Activated naive CD8-positive, alpha-beta T cell treated with anti-CD3 and anti-CD28 coated beads, Interleukin-2, amount 50 U/mL, for 16 hours (primary cell): ENCODE data around the gene PIP4K2C.

ENCODE experiments used
- DNase-seq: peaks from one replicate; pipeline ENCODE4 v3.0.0-alpha.2; 2020; ENCODE audit warnings: low read depth, low spot score

Gene PIP4K2C

DNA sequence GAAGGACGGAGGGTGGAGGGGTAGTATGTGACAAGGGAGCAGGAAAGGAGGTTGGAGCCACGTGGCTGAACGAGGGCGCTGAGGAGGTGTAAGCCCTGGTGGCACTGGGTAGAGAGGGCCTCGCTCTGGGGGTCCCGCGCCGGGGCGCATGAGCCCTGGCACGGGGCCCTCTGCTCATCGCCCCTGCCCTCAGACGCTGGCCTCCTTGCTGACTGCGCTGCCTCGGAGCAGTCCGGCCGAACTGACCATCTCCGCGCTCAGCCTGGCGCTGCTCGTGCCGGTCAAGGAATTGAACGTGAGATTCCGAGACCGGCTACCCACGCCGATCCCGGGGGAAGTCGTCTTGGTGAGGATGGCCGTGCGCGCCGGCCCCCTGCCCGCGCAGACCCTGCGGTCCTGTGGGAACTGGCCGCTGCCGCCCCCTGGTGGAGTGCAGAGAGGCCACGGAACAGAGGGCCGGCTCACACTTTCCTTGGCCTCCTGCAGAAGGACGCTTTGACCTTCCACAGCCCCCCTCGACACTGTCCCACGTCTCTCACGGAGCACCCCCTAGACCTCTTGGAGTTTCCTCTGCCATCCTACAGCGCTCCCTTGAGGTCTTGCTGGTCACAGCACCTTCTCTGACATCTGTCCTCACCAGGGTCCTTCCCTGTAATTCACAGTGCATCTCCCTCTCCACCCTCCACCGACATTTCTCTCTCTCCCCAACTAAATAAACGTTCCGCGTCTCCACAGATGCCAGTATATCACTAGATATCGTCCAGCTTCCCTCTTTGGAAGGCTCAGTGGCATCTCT is 30.7 kb downstream of the PIP4K2C start:
- DNase-seq = no peak

- no peak for DNase-seq
Observed at GRCh38 chr12:57622293-57623245, 31.6 kb downstream of the PIP4K2C start.

DNA sequence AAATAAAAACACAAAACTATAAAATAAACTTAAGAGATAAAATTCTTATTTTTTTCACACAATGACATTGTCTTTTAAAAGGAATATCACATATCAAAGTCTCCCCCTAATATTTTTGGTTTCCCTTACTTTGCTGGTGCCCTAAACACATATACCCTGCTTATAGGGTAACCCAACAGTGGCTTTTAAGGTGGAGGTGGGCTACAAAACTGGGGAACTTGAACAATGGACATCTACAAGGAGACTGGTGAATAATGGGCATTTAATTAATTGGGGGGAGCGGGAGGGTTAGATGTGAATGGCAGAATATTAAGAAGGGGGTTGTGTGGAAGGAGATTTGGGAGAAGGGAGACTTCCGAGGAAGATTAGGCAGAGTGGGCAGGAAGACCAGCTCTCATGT is 32.4 kb downstream of the PIP4K2C start:
- no peak for DNase-seq

GRCh38 chr12:57623811-57624390 is 32.9 kb downstream of the PIP4K2C start:
- no peak for DNase-seq

DNA sequence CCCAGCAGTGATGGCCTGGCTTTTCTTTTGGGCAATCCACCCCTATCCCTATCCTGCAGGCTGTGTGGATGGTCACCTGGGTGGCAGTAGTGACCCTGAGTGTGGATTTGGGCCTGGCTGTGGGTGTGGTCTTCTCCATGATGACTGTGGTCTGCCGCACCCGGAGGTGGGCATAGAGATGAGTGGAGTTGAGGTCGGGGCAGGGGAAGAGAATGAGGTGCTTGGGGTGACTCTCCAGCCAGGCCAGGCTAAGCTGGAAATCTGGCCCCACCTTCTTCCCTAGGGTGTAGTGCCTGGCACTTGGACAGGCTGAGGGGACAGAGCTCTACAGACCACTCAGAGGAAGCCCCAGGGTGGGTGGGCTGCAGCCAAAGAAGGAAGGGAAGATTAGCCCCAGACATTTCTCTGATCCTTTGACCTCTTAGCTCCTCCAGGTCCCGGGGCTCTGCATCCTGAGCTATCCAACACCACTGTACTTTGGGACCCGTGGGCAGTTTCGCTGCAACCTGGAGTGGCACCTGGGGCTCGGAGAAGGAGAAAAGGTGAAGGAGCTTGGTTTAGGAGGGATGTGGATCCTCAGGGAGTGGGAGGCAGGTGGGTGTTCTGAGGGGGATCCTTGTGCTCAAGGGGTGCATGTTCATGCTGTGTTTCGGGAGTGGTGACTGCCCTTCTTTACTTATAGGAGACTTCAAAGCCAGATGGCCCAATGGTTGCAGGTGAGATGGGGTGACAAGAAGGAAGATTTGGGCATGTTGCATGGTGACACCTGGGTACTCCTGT is 33.6 kb downstream of the PIP4K2C start:
- no peak for DNase-seq

DNA sequence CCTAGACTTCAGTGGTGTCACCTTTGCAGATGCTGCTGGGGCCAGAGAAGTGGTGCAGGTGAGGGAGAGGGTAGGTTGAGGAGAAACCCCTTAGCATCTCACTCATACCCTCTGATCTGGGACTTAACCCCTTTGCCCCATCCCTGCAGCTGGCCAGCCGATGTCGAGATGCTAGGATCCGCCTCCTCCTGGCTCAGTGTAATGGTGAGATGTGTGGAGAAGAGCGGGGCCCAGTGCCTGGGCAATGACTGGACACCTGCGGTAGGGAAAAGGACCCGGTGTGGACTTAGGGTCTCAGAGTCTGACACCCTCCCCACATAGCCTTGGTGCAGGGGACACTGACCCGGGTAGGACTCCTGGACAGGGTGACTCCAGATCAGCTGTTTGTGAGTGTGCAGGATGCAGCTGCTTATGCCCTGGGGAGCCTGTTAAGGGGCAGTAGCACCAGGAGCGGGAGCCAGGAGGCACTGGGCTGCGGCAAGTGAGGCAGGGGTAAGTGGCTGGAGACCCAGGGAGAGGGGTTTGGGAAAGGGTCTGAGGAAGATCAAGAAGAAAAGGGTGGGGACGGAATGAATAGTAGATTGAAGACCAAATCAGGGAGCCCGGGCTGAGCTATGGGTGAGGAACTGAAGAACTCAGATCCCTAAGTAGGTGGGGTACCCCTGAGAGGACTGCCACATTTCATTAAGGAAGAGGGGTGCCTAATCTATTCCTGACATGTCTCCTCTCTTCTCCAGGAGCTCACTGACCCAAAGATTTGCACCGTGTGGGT is 34.5 kb downstream of the PIP4K2C start:
- no peak for DNase-seq

DNA sequence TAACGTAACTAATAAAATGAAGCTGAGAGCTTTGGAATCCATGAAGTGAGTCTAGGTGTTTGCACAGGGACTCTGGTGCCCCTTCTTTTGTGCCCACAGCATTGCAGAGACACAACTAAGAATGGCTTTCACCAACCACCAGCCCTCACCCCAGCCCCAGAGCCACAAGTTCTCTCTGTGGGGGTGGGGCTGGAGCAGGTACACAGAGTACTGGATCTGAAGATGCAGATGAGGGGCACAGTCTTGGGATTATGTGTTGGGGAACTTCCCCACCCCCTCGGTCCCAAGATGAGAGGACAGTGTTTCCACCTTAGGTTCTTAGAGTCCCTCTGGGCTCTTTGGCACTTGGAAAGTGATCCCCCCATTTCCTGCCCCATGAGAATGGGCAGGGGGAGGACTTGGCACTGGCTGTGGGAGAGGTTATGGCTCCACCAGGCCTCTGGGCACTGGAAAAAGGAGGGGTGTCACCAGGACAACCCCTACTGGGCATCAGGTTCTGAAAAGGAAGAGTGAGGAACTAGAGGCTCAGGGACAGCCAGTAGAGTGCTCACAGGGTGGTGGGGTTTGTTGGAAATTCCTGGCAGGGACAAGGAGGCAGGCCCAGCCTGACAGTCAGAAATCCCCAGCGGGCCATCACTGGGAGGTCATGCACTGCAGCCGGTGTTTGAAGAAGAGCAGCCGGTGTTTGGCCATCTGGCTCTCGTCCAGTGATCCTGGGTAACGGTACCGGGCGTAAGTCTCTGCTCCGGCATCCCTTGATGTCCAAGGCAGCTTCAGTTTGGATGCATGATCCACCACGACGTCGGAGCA is 35.3 kb downstream of the PIP4K2C start:
- DNase-seq = no peak

- no peak for DNase-seq
Observed at GRCh38 chr12:57626921-57627445, 36.0 kb downstream of the PIP4K2C start.

- no peak for DNase-seq
Observed at GRCh38 chr12:57627501-57628279, 36.7 kb downstream of the PIP4K2C start.

- DNase-seq = no peak
Observed at GRCh38 chr12:57628280-57629191, 37.5 kb downstream of the PIP4K2C start.

GRCh38 chr12:57629897-57630471 is 39.0 kb downstream of the PIP4K2C start:
- no peak for DNase-seq

DNA sequence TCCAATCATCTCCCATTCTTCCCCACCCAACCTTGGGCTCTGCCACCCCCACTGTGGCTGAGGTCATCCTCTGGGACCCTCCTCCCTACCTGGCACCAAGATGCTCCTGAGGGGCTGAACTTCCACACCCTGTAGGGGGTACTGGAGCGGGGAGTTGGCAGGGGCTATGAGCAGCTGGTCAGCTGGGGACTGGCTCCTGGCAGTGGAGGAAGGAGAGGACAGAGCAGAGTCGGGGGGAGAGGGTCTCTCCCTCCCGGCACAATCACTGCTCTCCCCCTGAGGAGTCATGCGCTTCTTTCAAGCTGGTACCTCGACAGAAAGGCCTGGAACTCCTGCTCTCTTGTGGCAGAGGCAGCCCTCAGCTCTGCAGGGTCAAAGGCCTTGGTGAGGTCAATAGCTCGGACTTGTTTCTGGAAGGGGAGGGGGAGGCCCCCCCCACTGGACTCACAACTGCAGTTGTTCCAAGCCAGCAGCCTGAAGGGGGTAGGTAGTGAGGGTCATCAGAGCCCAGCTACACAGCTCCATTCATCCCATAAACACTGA is 40.0 kb downstream of the PIP4K2C start:
- no peak for DNase-seq

GRCh38 chr12:57631566-57632072 is 40.6 kb downstream of the PIP4K2C start:
- DNase-seq = no peak

DNA sequence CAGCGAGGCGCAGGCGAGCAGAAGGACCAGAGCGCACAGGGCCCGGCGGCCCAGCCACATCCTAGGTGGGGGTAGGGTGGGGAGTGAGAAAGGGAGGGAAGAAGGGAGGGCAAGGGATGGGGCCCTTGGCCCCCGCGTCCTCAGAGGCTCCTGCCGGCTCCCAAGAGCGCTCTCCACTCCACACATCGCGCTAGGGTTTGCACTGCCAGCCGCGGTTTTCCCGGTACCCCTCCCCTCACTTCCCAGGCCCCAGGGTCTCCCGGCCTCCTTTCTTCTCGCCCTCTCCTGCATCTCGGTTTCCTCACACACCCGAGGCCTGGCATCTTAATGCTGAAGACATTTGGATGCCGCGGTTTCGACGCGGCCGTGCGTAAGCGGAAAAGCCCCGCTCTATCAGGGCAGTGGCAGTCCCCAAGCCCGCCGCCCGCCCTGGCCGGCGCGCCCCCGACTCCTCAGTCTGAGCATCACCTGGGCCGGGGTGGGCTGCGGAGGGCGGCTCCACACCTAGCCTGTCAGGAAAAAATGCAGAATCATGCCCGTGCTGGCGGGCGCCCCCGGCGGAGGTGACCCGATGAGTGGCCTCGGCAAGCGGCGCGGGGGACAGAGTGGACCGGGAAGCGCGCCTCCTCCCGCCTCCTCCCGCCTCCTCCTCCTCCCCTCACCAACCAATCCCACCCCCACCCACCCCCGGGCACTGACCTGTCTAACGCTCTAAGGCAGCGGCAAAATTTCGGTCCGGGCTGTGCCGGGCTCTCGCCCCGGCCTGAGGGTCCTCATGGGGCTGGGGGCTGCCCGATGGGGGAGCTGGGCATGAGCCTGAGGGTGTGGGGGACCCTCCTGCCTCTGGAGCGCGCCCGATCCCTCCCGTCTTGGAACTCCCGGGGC is 41.3 kb downstream of the PIP4K2C start:
- DNase-seq = no peak

GRCh38 chr12:57632958-57633840 is 42.2 kb downstream of the PIP4K2C start, which contains the start of gene B4GALNT1:
TSS of gene B4GALNT1 (minus strand) at chr12:57633201. CDS start at chr12:57632132, 1,069 bp downstream.
- no peak for DNase-seq
